ENCODE results near the gene TMEM270.
"Not testable (repeated sequence)": the region's sequence is repeated elsewhere in the genome, so short reads cannot be mapped to it uniquely, and the experiment has no call there.

The TMEM270 gene

DNA sequence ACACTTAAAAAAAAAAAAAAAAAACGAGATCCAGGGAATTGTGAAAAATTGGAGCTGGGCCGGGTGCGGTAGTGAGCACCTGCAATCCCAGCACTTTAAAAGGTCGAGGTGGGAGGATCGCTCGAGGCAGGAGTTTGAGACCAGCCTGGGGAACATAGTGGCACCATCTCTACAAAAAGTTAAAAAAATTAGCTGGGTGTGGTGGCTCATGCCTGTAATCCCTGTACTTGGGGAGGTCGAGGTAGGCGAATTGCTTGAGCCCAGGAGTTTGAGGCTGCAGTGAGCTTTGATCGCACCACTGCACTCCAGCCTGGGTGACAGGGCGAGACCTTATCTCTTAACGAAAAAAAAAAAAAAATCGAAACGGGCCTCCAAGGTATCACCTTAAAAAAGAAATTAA, 28.2 kb upstream of the TMEM270 start:
- no peak for DNase-seq (ENCODE audit: low read depth)
- TF ChIP-seq, protein P1, sequence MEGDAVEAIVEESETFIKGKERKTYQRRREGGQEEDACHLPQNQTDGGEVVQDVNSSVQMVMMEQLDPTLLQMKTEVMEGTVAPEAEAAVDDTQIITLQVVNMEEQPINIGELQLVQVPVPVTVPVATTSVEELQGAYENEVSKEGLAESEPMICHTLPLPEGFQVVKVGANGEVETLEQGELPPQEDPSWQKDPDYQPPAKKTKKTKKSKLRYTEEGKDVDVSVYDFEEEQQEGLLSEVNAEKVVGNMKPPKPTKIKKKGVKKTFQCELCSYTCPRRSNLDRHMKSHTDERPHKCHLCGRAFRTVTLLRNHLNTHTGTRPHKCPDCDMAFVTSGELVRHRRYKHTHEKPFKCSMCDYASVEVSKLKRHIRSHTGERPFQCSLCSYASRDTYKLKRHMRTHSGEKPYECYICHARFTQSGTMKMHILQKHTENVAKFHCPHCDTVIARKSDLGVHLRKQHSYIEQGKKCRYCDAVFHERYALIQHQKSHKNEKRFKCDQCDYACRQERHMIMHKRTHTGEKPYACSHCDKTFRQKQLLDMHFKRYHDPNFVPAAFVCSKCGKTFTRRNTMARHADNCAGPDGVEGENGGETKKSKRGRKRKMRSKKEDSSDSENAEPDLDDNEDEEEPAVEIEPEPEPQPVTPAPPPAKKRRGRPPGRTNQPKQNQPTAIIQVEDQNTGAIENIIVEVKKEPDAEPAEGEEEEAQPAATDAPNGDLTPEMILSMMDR (IDR thresholded peaks at IDR 0.05; ENCODE audit: low read length, missing control alignments), result no peak
- H3K4me3 ChIP-seq (replicated peaks; ENCODE audit: low read depth, low read length), result no peak overlapping the region

DNA sequence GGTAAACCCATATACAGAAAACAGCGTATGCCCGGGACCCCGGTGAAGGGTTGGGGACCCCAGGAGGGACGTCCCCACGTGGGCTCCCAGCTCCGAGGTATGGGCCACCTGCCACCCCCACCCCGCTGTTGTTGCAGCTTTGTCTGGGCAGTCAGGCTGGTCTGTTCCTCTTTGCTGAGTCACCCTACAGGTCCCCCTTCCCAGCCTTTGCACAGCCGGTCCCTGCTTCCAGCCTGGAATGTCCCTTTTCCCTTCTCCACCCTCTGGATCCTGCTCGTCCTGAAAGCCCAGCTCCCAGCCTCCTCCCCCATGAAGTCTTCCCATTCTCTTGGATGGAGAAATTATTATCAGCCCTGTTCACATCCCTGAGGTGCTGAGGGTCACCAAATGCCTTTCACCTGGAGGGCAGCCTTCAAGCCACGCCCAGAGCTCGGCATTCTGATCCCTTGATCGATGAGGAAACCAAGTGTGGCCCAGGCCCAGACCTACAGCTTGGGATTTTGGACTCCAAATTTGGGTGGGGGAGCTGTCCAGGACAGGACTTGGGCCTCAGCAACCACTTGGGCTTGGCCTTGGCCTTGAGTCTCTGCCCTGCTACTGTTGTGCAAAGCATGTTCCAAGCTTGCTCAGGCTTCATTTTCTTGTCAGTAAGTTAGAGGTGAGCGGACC, 27.6 kb upstream of the TMEM270 start:
- DNase-seq (ENCODE audit: low read depth), result no peak
- no peak overlapping the region for H3K4me3 ChIP-seq (replicated peaks; ENCODE audit: low read depth, low read length)
- TF ChIP-seq, protein P1 (IDR thresholded peaks at IDR 0.05; ENCODE audit: low read length, missing control alignments), result no peak

DNA sequence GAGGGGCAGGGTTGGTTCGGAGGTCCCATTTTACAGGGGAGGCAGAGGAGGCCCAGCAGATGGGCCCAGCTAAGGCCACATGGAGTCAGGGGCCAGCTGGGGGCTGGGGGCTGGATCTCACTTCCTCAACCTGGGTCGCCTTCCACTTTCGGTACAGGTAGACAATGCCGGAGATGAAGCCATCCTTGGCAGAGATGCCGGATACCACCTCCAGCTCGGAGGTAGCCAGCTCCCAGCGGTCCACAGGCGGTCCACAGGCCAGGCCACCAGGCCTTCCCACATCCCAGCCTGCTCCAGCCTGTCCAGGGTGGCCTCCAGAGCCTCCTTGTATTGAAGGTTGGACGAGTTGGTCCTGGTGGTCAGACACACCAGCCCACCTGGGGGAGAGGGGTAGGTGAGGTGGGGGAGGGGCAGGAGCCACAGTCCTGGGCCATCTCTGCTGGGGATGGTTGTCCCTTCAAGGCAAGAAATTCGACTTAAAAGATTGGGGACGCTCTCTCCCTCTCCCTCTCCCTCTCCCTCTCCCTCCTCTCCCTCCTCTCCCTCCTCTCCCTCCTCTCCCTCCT, 26.2 kb upstream of the TMEM270 start:
- no peak for DNase-seq (ENCODE audit: low read depth)
- TF ChIP-seq, protein P1 (IDR thresholded peaks at IDR 0.05; ENCODE audit: low read length, missing control alignments), result no peak
- H3K4me3 ChIP-seq (replicated peaks; ENCODE audit: low read depth, low read length), result no peak overlapping the region

DNA sequence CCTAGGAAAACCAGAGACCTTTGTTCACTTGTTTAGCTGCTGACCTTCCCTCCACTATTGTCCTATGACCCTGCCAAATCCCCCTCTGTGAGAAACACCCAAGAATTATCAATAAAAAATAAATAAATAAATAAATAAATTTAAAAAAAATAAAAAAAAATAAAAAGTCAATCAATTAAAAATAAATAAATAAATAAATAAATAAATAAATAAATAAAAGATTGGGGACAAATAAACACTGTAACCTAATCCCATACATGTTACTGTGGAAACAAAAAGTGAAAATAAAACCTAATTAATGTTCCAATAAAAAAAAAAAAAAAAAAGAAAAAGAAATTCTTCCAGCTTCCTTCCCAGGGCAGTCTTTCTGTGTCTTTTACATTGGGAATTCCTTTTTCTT, 23.8 kb upstream of the TMEM270 start:
- not testable (repeated sequence) for H3K4me3 ChIP-seq (replicated peaks; ENCODE audit: low read depth, low read length); DNase-seq (ENCODE audit: low read depth)

- TF ChIP-seq, protein P1 (IDR thresholded peaks at IDR 0.05; ENCODE audit: low read length, missing control alignments), result no peak
These were observed 22.3 kb upstream of the TMEM270 start for GRCh38 chr7:73838642-73839041.

GRCh38 chr7:73839290-73839689, 21.7 kb upstream of the TMEM270 start:
- DNase-seq (ENCODE audit: low read depth), result no peak
- H3K4me3 ChIP-seq (replicated peaks; ENCODE audit: low read depth, low read length), result no peak overlapping the region
- TF ChIP-seq, protein P1 (IDR thresholded peaks at IDR 0.05; ENCODE audit: low read length, missing control alignments), result no peak

More at GRCh38 chr7:73838642-73839041, 22.3 kb upstream of the TMEM270 start:
- DNase-seq (ENCODE audit: low read depth), result no peak
- H3K4me3 ChIP-seq (replicated peaks; ENCODE audit: low read depth, low read length), result no peak overlapping the region

DNA sequence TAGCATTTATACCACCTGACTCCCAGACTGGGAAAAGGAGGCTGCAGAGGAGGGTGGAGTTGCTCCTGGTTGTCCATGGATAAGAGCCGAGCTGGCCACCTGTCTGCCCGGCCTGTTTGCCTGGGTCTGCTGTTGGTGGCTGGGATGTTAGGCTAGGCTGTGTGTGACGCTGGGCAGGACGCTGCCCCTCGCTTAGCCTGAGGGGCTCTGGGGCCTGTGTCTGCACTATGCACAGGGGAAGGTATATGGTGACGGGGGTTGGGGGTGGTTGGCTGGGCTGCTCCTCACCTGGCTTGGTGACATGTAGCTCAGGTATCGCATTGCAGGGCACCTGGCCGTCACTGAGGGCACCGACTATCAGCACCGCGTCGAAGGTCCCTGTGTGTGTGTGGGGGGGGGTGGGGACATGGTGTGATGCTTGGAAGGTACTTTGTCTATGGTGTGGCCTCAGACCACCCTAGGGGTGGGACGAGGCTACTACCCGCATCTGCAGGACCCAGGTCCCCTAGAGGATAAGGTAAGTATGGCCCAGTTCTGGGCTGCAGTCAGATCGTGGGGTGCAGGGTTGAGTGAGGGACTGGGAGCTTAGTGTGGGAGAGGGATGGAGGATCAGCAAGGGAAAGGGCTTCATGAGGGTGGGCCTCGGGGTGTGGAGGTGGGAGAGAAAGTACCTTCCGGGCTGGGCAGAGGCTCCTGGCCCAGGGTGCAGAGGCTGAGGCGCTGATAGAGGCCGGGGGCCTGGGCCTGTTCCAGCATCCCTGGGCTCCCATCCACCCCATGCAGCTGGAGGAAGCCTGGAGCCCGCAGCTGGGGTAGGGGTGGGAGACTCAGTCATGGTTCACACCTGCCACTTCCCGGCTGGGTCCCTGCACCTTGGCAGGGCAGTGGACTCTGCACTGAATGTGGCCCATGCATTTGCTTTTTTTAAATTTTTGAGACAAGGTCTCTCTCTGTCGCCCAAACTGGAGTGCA, 20.9 kb upstream of the TMEM270 start:
- TF ChIP-seq, protein P1 (IDR thresholded peaks at IDR 0.05; ENCODE audit: low read length, missing control alignments), result no peak
- H3K4me3 ChIP-seq (replicated peaks; ENCODE audit: low read depth, low read length), result no peak overlapping the region
- DNase-seq (ENCODE audit: low read depth), result no peak
